PFSK-1 (cell line): Measurements from ENCODE around the gene ACLY.

ENCODE experiments used
- POLR2AphosphoS5 ChIP-seq: IDR thresholded peaks from 2 replicates; pipeline ENCODE4 v1.6.1; 2012; ENCODE audit warnings: low read depth, mild to moderate bottlenecking, control low read depth, low read length, moderate library complexity
- REST ChIP-seq, 2 experiments: IDR thresholded peaks; 2 replicates each; pipeline versions ENCODE4 v1.6.1 to v1.8.0; 2011 to 2012; ENCODE audit warnings: low read depth in 2 of 2, low read length in 2 of 2, control low read depth in 1 of 2, inconsistent platforms in 1 of 2, mild to moderate bottlenecking in 1 of 2, moderate library complexity in 1 of 2; ENCODE audit not compliant: insufficient read depth in 1 of 2
- SIN3A ChIP-seq: IDR thresholded peaks from 2 replicates; pipeline ENCODE4 v1.6.1; 2012; ENCODE audit warnings: mild to moderate bottlenecking, low read length, moderate library complexity, borderline replicate concordance; ENCODE audit not compliant: insufficient read depth
- TAF1 ChIP-seq: IDR thresholded peaks from 2 replicates; pipeline ENCODE4 v1.6.1; 2012; ENCODE audit warnings: low read length, control low read depth, borderline replicate concordance; ENCODE audit not compliant: insufficient read depth

- TF ChIP-seq TAF1 (peak; percentile 44; the same call in 1 of the 2 replicates), REST (IDR thresholded peaks at IDR 0.05; ENCODE audit: insufficient read depth in 1 of 2, low read depth in 2 of 2, low read length in 2 of 2) (no peak), POLR2AphosphoS5 (no peak), SIN3A (0 out of 2 replicates have a peak, but pooled peaks have one; percentile 50)
Observed at GRCh38 chr17:41917679-41918313, 955 bp downstream of the ACLY start.
